Activated CD8-positive, alpha-beta memory T cell treated with anti-CD3 and anti-CD28 coated beads for 36 hours (primary cell): ENCODE measurements around the gene CDC42EP2. TPM values are rescaled to one million over a fixed set of nuclear protein-coding genes. Genes with fewer than 3 reads are reported as not detected.

Experiments used
- CTCF ChIA-PET: fragments of 350-600 bp; sonication (Branson Sonifier 250); formaldehyde crosslinking; loops from one replicate; lab custom pipeline; 2021; ENCODE audit warnings: antibody characterized with exemption; lab: Charles Lee
- POLR2A ChIA-PET: fragments of 350-600 bp; sonication (Branson Sonifier 250); formaldehyde crosslinking; loops from one replicate; lab custom pipeline; 2021; ENCODE audit warnings: antibody characterized with exemption; lab: Charles Lee
- total RNA-seq, 2 experiments: library from RNA; stranded (reverse); gene quantifications; one replicate each; pipeline ENCODE4 v1.2.3, GENCODE V29; 2021

Gene CDC42EP2
- total RNA-seq, result under 1 TPM; 0.78 to 0.82 TPM

- POLR2A ChIA-PET, result interaction anchor here (0.6 to 2.3 kb wide), 5 partner anchors 15 to 183 kb away, joined by 4 to 12 read pairs (median 4); partner anchors contain the start of gene POLA2
- CTCF ChIA-PET, result interaction anchor here (0.7 to 7.1 kb wide), 32 partner anchors 8 to 490 kb away, joined by 3 to 104 read pairs (median 4); partner anchors contain the start of genes CAPN1, DPF2 and POLA2
Measured at GRCh38 chr11:65314501-65315203, at the start of gene CDC42EP2. TSS of gene CDC42EP2 (plus strand) at chr11:65314866. CDS start at chr11:65320899, 6,033 bp downstream.

DNA sequence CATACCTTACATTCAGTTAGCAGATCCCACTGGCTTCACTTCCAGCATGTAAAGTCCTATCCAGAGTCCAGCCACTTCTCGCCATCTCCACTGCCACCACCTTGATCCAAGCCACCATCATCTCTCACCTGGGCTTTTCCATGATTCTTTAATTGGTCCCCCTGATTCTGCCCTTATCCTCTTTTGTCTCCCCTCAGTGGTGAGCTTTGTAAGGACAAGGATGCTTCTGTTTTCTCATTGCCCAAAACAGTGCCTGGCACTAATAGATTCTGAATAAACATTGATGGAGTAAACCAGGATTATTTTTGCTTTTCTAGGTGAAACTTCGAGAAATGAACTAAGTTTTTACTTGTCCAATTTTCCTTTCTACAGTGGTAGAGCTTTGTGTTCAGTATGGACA is 48.5 kb upstream of the CDC42EP2 start:
- ChIA-PET POLR2A (interaction anchor here (0.6 kb wide), 1 partner anchor 18 kb away, joined by 3 read pairs; no protein-coding TSS in a partner anchor), CTCF (interaction anchor here (0.6 to 1.3 kb wide), 3 partner anchors 30 to 49 kb away, joined by 3 read pairs; partner anchors contain the start of gene CDC42EP2)

- ChIA-PET CTCF (interaction anchor here (0.6 to 3.1 kb wide), 11 partner anchors 9 to 235 kb away, joined by 3 to 24 read pairs (median 4); partner anchors contain the start of genes CDC42EP2 and DPF2), POLR2A (interaction anchor here (0.6 to 1.1 kb wide), 7 partner anchors 11 to 261 kb away, joined by 3 to 6 read pairs (median 4); partner anchors contain the start of gene POLA2)
Measured at GRCh38 chr11:65274735-65275682, 39.7 kb upstream of the CDC42EP2 start.

GRCh38 chr11:65275906-65276305 is 38.8 kb upstream of the CDC42EP2 start:
- POLR2A ChIA-PET, result interaction anchor here (0.6 to 1.1 kb wide), 5 partner anchors 10 to 260 kb away, joined by 3 to 6 read pairs (median 4); partner anchors contain the start of gene POLA2
- CTCF ChIA-PET, result interaction anchor here (0.6 to 3.1 kb wide), 8 partner anchors 10 to 234 kb away, joined by 3 to 24 read pairs (median 4); partner anchors contain the start of genes CDC42EP2 and DPF2

DNA sequence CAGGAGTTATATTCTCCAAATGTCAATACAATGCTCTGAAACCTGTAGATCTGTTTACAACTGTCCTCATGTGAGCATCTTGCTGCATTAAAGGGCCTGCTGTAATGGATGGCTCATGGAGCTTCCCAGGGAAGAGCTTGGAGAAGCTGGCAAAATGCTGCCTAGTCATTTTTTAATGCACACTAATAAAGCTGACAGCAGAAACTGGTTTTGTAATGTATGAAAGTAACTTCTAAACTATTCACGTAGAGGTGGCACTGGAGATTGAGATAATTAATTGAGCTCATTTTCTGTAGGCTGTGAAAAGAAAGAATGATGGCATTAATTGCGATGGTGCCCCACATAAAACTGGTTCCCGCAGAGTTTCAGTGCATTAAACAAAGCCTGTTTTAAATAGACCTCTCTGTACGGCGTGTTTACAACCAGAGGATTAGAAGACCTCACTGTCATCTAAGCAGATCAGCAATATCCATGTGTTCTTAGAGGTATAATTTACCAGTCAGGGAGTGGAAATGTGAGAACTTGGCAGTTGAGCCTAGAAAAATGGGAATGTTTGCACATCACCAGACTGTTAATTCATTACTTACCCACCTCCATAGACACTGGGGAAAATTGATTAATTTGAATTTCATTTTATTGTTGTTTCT is 36.9 kb upstream of the CDC42EP2 start:
- CTCF ChIA-PET, result interaction anchor here (1.1 to 1.4 kb wide), 3 partner anchors 12 to 38 kb away, joined by 4 to 5 read pairs (median 5); partner anchors contain the start of gene CDC42EP2
- POLR2A ChIA-PET, result interaction anchor here (0.6 to 1.2 kb wide), 2 partner anchors 15 to 63 kb away, joined by 4 to 8 read pairs; partner anchors contain the start of gene POLA2

GRCh38 chr11:65278356-65278755 is 36.3 kb upstream of the CDC42EP2 start:
- ChIA-PET CTCF (interaction anchor here (1.1 to 1.4 kb wide), 3 partner anchors 11 to 38 kb away, joined by 4 to 5 read pairs (median 5); partner anchors contain the start of gene CDC42EP2), POLR2A (no interaction called here)

DNA sequence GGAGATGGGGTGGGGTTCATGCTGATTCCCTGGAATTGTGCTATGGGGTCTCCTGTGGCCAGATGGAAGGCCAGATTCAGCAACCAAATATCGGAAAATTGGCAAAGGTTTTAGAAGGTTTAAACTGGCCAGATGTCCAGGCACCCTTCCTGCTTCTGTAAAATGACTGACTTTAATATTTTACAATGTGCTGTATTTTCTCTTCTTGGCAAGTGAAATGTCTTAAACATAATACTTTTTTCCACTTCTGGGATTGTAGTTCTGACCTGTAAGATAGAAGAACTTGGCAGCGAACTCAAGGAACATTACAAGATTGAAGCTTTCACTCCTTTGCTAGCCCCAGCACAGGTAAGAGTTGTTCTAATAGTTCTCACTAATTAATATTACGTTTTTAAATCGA is 35.4 kb upstream of the CDC42EP2 start:
- POLR2A ChIA-PET, result interaction anchor here (2.0 kb wide), 1 partner anchor 17 kb away, joined by 7 read pairs; the partner anchor contains the start of gene POLA2

GRCh38 chr11:65279741-65280440 is 34.8 kb upstream of the CDC42EP2 start:
- ChIA-PET POLR2A (interaction anchor here (2.0 kb wide), 1 partner anchor 18 kb away, joined by 7 read pairs; the partner anchor contains the start of gene POLA2), CTCF (interaction anchor here (1.0 to 2.5 kb wide), 5 partner anchors 18 to 76 kb away, joined by 3 to 15 read pairs (median 3); partner anchors contain the start of genes CDC42EP2 and POLA2)

More for the DNA sequence above, 35.4 kb upstream of the CDC42EP2 start:
- CTCF ChIA-PET, result interaction anchor here (1.7 to 2.5 kb wide), 2 partner anchors 18 to 35 kb away, joined by 5 to 15 read pairs; partner anchors contain the start of genes CDC42EP2 and POLA2

GRCh38 chr11:65280646-65281045 is 34.0 kb upstream of the CDC42EP2 start:
- POLR2A ChIA-PET, result interaction anchor here (2.0 kb wide), 1 partner anchor 19 kb away, joined by 7 read pairs; the partner anchor contains the start of gene POLA2

GRCh38 chr11:65286686-65287085 is 28.0 kb upstream of the CDC42EP2 start:
- CTCF ChIA-PET, result interaction anchor here (1.2 to 2.1 kb wide), 2 partner anchors 12 to 36 kb away, joined by 3 to 6 read pairs; no protein-coding TSS in a partner anchor
- POLR2A ChIA-PET, result no interaction called here

More at GRCh38 chr11:65280646-65281045, 34.0 kb upstream of the CDC42EP2 start:
- CTCF ChIA-PET, result interaction anchor here (0.5 to 2.5 kb wide), 6 partner anchors 19 to 443 kb away, joined by 3 to 15 read pairs (median 3); partner anchors contain the start of genes CDC42EP2 and POLA2

DNA sequence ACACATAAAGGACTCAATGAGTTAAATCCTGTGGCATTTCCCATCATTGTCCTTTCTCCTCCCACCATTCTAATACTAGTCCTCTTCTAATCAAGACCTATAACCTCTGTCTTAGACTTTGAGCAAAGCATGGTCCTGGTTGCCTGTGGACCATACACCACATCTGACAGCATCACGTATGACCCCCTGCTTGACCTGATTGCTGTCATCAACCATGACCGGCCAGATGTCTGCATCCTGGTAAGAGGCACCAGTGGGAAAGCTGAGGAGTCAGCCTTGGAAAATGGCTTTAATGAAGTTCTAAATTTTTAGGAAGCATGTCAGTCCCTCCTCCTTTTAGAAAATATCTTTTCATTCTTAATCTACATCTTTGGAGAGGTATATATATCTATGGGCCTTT is 27.1 kb upstream of the CDC42EP2 start:
- POLR2A ChIA-PET, result no interaction called here

GRCh38 chr11:65288706-65289536 is 25.7 kb upstream of the CDC42EP2 start:
- ChIA-PET CTCF (interaction anchor here (0.8 to 2.1 kb wide), 3 partner anchors 11 to 38 kb away, joined by 4 to 6 read pairs (median 4); no protein-coding TSS in a partner anchor), POLR2A (interaction anchor here (0.5 to 0.6 kb wide), 2 partner anchors 14 to 53 kb away, joined by 3 to 6 read pairs; no protein-coding TSS in a partner anchor)

More for the DNA sequence above, 27.1 kb upstream of the CDC42EP2 start:
- CTCF ChIA-PET, result interaction anchor here (0.8 to 2.1 kb wide), 3 partner anchors 12 to 37 kb away, joined by 3 to 6 read pairs (median 3); partner anchors contain the start of gene POLA2

- POLR2A ChIA-PET, result no interaction called here
- CTCF ChIA-PET, result interaction anchor here (0.6 kb wide), 1 partner anchor 692 kb away, joined by 3 read pairs; no protein-coding TSS in a partner anchor
Measured at GRCh38 chr11:65290448-65291165, 24.1 kb upstream of the CDC42EP2 start.

GRCh38 chr11:65291613-65292012 is 23.1 kb upstream of the CDC42EP2 start:
- ChIA-PET POLR2A (no interaction called here), CTCF (interaction anchor here (0.6 to 1.0 kb wide), 2 partner anchors 87 to 691 kb away, joined by 3 read pairs; no protein-coding TSS in a partner anchor)

DNA sequence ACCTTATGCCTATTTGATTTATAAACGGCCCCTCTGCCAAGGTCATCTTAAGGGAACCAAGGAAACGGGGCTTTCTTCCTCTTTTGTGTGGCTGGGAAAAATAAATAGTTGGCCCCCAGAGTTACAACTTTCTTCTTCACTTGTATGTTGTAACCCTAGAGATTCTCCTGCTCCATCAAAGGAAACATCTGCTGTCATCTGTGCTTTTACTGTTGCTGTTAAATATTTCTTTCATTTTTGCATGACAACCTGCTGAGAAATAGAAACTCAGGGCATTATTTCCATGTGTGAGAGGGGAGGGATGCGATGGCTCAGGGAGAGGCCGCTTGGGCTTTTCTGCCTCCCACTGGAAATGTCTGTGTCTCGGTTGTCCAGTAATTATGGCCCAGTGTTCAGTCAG is 21.8 kb upstream of the CDC42EP2 start:
- POLR2A ChIA-PET, result no interaction called here
- CTCF ChIA-PET, result interaction anchor here (0.7 to 2.0 kb wide), 2 partner anchors 22 to 73 kb away, joined by 5 to 8 read pairs; partner anchors contain the start of gene CDC42EP2
